ENCODE data around the gene POMT1.

DNA sequence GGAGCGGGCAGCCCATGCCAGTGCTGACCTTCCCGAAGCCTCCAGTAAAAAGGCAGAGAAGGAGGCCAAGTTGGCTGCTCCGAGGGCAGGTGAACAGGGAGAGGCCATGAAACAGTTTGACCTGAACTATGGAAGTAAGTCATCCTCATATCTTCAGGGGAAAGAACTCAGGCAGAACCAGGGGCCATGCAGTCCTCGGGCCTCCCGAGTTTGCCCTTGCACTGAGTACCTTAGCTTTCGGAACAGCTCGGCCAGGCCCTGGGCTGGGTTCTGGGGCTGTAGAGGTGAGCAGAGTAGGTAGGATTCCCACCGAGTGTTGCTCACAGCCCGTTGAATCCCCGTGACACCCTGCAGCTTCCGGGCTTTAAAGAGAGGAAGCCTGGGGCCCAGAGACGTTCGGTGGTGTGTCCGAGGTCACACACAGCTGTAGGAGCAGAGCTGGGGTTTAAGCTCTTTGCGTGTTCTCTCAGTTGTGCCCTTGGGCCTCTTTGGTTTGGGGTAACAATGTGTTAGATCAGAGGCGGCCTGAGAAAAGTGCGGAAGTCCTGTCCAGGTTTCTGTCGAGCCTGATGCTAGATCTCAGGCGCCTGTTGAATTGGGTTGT, 24.8 kb upstream of the POMT1 start:
- TF ChIP-seq POLR2A (IDR thresholded peaks at IDR 0.05; ENCODE audit: low read depth, low read length), result no peak
- no peak for TF ChIP-seq MYC (IDR thresholded peaks at IDR 0.05; ENCODE audit: low read depth, low read length)
- TF ChIP-seq, protein P1, sequence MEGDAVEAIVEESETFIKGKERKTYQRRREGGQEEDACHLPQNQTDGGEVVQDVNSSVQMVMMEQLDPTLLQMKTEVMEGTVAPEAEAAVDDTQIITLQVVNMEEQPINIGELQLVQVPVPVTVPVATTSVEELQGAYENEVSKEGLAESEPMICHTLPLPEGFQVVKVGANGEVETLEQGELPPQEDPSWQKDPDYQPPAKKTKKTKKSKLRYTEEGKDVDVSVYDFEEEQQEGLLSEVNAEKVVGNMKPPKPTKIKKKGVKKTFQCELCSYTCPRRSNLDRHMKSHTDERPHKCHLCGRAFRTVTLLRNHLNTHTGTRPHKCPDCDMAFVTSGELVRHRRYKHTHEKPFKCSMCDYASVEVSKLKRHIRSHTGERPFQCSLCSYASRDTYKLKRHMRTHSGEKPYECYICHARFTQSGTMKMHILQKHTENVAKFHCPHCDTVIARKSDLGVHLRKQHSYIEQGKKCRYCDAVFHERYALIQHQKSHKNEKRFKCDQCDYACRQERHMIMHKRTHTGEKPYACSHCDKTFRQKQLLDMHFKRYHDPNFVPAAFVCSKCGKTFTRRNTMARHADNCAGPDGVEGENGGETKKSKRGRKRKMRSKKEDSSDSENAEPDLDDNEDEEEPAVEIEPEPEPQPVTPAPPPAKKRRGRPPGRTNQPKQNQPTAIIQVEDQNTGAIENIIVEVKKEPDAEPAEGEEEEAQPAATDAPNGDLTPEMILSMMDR (IDR thresholded peaks at IDR 0.05; ENCODE audit: extremely low read depth in 1 of 2, insufficient read depth in 1 of 2, low read depth in 1 of 2, low read length in 2 of 2), result no peak
- TF ChIP-seq, protein P2, sequence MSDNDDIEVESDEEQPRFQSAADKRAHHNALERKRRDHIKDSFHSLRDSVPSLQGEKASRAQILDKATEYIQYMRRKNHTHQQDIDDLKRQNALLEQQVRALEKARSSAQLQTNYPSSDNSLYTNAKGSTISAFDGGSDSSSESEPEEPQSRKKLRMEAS (IDR thresholded peaks at IDR 0.05; ENCODE audit: insufficient read depth, insufficient read length), result no peak
